GM11168 (cell line): ENCODE data around the gene TSPAN9.

Source experiments
- in situ Hi-C: fragments of 300-500 bp; cut with MboI; formaldehyde crosslinking; loops from one replicate; pipeline ENCODE4 v1.12.0; 2022; ENCODE audit warnings: low sequenced_read_pairs; ENCODE audit not compliant: unreplicated experiment

Gene TSPAN9

DNA sequence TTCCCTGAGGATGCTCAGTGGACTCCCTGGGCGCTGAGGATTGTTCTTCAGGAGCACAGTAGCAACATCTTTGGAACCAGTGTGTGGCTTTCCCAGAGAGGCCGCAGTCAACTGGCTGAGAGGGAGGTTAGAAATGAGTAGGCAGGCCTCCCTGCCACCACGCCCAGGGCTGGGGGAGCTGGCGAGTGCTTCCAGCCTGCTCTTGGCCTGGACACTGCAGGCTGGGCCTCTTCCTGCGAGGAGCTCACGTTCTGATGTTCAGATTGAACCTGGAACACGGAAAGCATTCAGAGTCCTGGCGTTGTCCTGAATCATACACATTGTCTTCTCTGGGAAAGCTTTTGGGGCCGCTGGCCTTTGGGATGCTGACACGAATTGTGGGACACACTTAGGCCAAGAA is 15.6 kb downstream of the TSPAN9 start:
- in situ Hi-C loops, result no loop called here

GRCh38 chr12:3097186-3097804 is 20.1 kb downstream of the TSPAN9 start:
- in situ Hi-C loops, result no loop called here

- in situ Hi-C loops, result no loop called here
Measured at GRCh38 chr12:3097836-3098235, 20.7 kb downstream of the TSPAN9 start.

- in situ Hi-C loops, result no loop called here
Measured at GRCh38 chr12:3098436-3098835, 21.3 kb downstream of the TSPAN9 start.

DNA sequence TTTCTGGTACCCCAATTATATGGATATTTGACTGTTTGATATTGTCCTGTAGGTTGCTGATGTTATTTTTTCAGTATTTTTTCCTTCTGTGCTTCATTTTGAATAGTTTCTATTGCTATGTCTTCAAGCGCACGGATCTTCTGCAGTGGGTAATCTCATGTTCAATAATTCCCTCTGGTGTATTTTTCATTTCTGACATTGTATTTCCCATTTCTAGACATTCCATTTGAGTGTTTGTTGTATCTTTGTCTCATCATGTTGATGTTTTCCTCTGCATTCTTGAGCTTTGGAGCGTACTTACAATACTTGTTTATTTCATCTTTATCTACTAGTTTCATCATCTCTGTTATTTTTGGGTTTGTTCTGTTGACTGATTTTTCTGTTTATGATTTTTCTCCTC is 22.0 kb downstream of the TSPAN9 start:
- in situ Hi-C loops, result no loop called here

- in situ Hi-C loops, result no loop called here
Measured at GRCh38 chr12:3101309-3102024, 24.3 kb downstream of the TSPAN9 start.

GRCh38 chr12:3102771-3103410 is 25.7 kb downstream of the TSPAN9 start:
- in situ Hi-C loops, result no loop called here

DNA sequence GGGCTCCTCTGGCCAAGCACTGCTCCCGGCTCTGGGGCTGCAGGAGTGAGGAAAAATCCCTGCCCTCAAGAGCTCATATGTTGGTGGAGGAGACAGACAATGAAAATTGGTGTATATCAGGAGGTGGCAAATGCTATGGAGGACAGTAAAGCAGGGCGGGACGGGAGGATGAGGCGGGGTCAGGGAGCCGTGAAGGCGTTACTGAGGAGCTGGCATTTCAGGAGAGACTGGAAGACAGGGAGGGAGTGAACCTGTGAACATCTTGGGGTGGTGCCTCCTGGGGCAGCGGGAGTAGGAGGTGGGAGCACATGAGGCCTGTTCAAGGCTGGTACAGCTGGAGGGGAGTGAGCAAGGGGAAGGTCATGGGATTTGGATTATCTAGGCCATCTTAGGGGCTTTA is 26.6 kb downstream of the TSPAN9 start:
- in situ Hi-C loops, result no loop called here

DNA sequence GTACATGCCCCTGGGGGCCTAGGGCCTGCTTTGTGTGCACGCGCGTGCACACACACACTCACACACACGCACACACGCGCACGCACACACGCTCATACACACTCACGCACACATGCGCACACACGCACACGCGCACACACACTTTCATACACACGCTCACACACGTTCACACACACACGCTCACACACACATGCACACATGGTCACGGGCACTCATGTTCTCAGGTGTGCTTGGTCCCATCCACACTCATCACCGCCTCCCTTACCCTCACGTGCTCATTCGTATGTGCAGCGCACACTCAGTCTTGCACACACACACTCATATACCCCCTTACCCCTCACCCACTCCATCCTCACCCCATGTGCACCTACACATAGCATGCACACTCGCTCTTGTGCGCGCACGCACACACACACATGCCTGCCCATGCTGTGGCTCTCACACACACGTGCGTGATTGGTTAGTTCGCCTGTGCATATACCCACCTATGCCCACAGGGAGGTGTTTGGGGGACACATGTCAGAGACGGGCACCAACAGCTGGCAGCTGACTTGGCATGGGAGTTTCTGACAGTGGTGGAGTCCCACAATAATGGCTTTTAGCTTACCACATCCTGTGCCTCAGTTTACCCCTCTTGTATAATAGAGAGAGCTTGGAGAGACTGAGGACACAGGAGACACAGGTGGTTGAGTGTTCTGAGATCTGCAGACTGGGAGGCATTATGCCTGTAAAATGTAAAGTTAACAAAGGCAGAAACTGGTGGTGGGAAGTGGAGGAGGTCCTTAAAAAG is 28.7 kb downstream of the TSPAN9 start:
- in situ Hi-C loops, result no loop called here

GRCh38 chr12:3106579-3106978 is 29.4 kb downstream of the TSPAN9 start:
- in situ Hi-C loops, result no loop called here

GRCh38 chr12:3107071-3107583 is 29.9 kb downstream of the TSPAN9 start:
- in situ Hi-C loops, result no loop called here

- in situ Hi-C loops, result no loop called here
Measured at GRCh38 chr12:3107954-3108353, 30.8 kb downstream of the TSPAN9 start.

DNA sequence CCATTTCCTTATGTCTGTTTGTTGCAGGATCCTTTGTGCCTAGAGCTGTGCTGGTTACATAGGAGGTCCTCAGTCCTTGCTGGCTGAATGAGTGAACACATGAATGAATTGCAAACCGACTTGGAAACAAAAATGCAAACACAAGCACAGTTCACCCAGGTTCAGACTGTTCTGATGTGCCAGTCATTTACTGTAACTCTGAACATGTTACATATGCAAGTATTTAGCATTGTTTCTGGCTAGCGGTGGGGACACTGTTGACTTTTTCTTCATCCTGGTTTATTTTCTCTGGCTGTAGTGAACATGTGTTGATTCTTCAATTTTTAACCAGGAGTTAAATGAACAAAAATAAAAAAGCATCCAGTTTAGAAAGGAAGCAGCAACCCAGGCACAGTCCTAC is 33.4 kb downstream of the TSPAN9 start:
- in situ Hi-C loops, result no loop called here

GRCh38 chr12:3113671-3114325 is 36.6 kb downstream of the TSPAN9 start:
- in situ Hi-C loops, result no loop called here

DNA sequence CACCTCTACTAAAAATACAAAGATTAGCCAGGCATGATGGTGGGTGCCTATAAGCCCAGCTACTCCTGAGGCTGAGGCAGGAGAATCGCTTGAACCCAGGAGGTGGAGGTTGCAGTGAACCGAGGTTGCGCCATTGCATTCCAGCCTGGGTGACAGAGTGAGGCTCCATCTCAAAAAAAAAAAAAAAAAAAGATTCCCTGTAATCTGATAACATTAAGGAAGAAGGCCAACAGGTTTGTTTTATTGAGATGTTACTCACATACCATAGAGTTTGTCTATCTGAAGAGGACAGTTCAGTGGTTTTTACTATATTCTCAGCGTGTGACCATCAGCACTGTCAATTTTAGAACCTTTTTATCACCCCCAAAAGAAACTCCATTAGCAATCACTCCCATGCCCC is 37.5 kb downstream of the TSPAN9 start:
- in situ Hi-C loops, result no loop called here

- in situ Hi-C loops, result no loop called here
Measured at GRCh38 chr12:3115078-3115477, 37.9 kb downstream of the TSPAN9 start.

DNA sequence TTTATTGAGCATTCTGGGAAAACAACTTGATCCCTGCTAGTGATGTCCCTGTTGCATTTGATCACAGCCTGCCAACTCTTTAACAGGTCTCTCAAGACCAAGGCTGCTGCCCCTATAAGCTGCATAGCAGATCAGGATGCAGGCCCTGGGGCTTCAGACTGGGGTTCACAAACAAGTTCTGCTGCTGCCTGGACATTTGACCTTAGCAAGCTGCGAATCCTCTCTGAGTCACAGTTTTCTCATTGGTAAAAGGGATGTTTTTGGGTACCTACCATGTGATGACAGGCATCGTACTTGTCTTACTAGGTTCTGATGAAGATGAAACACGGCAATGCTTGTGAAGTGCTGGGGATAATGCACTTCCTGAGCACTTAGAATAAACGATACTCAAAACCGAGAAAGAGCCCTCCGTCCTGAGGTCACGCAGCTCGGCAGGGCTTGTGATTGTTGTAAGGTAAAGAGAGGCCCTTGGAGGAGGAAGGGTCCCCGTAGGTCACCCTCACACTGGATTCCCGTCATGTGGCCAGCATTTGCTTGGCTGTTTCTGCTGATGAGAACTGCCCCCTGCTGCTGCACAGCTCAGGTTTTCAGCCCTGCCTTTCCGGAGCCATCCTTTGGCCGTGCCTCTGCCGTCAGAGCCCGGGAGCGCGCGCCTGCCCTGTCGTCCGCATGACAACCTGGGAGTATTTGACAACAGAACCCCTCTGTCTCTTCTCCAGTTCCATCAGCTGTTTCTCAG is 39.1 kb downstream of the TSPAN9 start:
- in situ Hi-C loops, result no loop called here

DNA sequence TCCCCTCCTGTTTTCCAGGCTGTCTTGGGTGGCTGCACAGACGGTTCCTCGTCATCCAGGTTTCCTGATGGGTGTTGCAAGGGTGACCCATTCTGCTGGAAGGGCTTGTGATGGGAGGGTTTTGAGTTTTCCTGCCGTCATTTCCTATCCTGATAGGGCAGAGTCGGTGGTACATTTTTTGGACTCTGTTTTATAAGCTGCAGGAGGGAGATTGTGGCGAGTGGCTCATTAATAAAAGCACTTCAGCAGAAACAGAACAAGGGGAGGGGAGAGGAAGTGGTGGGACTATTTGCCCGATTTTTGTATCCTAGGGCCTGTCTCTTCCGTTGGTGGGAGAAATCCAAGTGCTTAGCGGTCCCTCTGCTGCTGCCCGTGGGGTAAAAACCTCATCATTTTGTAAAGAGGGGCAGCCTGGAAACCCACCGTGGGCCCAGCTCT is 40.0 kb downstream of the TSPAN9 start:
- in situ Hi-C loops, result no loop called here

DNA sequence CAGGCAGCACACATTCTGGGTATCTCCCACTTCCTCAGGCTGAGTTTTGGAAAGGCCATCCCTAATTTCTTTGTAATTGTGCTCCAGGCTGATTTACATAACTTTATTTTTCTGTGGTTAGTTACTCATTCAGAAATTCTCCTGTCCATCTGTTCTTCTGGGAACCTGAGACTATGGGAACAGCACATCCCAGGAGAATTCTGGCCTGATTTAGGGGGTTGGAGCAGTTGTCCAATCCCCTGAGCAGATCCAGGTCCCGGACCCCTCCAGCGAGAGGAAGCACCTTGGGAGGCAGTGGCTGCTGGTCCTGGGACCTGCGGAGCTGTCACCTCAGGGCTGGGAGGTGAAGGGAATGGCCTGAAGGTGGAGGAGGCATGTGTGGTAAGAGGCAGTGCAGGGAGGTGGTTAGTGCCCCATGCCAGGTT is 40.4 kb downstream of the TSPAN9 start:
- in situ Hi-C loops, result no loop called here
